Osteoblast (primary cell): ENCODE data around the gene KCNC3. TPM values are rescaled to one million over a fixed set of nuclear protein-coding genes. Genes with fewer than 3 reads are reported as not detected.
A peak's percentile ranks its signal among the peaks of the same experiment; 100 is the strongest.

Source experiments
- DNase-seq: peaks from one replicate; pipeline ENCODE4 v3.0.0; 2011; ENCODE audit warnings: low spot score, mixed read lengths; ENCODE audit not compliant: insufficient read length; ENCODE audit errors: missing footprints
- H2AFZ ChIP-seq: 2 replicates; pipeline ENCODE4 v1.6.0; 2011; ENCODE audit warnings: mild to moderate bottlenecking, low read length
- H3K27ac ChIP-seq: 2 replicates; pipeline ENCODE4 v1.5.1; 2011; ENCODE audit warnings: mild to moderate bottlenecking, low read depth, low read length, moderate library complexity
- H3K27me3 ChIP-seq: 2 replicates; pipeline ENCODE4 v1.6.0; 2012; ENCODE audit warnings: mild to moderate bottlenecking, control low read depth, inconsistent platforms, low read length, moderate library complexity; ENCODE audit not compliant: insufficient read depth
- H3K36me3 ChIP-seq: 2 replicates; pipeline ENCODE4 v1.5.1; 2011; ENCODE audit warnings: mild to moderate bottlenecking, low read length, control low read depth, moderate library complexity; ENCODE audit not compliant: insufficient read depth
- H3K4me1 ChIP-seq: 2 replicates; pipeline ENCODE4 v1.5.1; 2011; ENCODE audit warnings: mild to moderate bottlenecking, low read length, control low read depth, moderate library complexity; ENCODE audit not compliant: insufficient read depth
- H3K4me2 ChIP-seq: 2 replicates; pipeline ENCODE4 v1.6.0; 2011; ENCODE audit warnings: mild to moderate bottlenecking, low read length; ENCODE audit not compliant: insufficient read depth
- H3K4me3 ChIP-seq: fragments of 200-600 bp; sonication (generic); 3 replicates; pipeline ENCODE4 v1.5.1; 2012; ENCODE audit warnings: mild to moderate bottlenecking, low read length, inconsistent platforms; ENCODE audit not compliant: insufficient read depth
- H3K79me2 ChIP-seq: 2 replicates; pipeline ENCODE4 v1.6.0; 2012; ENCODE audit warnings: mild to moderate bottlenecking, low read length, control low read depth, inconsistent platforms; ENCODE audit not compliant: insufficient read depth
- H3K9me3 ChIP-seq: 2 replicates; pipeline ENCODE4 v1.5.1; 2011; ENCODE audit warnings: low read depth, low read length, control low read depth
- H4K20me1 ChIP-seq: 2 replicates; pipeline ENCODE4 v1.6.0; 2012; ENCODE audit warnings: mild to moderate bottlenecking, low read length, control low read depth; ENCODE audit not compliant: insufficient read depth
- total RNA-seq: library from RNA; depleted of rRNA; stranded (reverse); fragments of >200 nt; gene quantifications from 2 replicates; pipeline ENCODE4 v1.2.3, GENCODE V29; 2012
- TF ChIP-seq, protein P1 (sequence below): IDR thresholded peaks from 2 replicates; pipeline ENCODE4 v1.5.1; 2011; ENCODE audit warnings: mild to moderate bottlenecking, low read depth, low read length, moderate library complexity; ENCODE audit errors: extremely low read depth

The KCNC3 gene
- total RNA-seq, 1 donor = not detected

DNA sequence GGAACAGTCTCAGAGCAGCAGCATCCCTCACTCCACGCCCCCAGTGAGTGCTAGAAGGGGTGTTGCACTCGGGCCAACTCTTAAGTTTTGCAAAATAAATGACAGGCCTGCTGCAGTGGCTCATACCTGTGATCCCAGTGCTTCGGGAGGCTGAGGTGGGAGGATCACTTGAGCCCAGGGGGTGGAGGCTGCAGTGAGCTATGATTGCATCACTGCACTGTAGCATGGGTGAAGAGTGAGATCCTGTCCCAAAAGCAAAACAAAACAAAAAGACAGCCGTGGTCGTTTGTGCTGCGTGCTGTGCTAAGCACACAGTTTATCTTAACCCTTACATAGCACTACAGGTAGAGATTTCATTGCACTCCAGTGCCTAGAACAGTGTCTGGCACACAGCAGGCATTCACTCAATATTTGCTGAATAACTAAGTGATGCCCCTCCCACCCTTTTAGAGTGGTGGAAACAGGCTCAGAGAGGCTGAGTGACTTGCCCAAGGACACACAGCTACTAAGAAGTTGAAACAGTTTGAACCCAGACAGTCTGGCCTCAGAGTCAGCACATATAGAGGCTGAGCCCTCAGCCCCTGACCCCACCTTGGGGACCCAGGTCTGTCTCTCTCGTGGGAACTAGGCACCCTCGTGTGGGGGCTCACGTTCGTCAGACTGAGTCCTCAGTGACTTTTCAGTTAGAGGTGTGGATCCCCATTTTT, 18.3 kb downstream of the KCNC3 start:
- H3K79me2 ChIP-seq = no peaks in the 10 kb centered on the region
- H3K4me3 ChIP-seq = no peak overlapping the region
- H3K36me3 ChIP-seq = no peaks in the 10 kb centered on the region
- H3K27me3 ChIP-seq = peaks cover 30% of the 10 kb centered on the region
- H3K4me2 ChIP-seq = no peak overlapping the region
- peak; percentile 56 for DNase-seq
- H4K20me1 ChIP-seq = no peaks in the 10 kb centered on the region
- no peaks in the 10 kb centered on the region for H3K9me3 ChIP-seq
- TF ChIP-seq, protein P1, sequence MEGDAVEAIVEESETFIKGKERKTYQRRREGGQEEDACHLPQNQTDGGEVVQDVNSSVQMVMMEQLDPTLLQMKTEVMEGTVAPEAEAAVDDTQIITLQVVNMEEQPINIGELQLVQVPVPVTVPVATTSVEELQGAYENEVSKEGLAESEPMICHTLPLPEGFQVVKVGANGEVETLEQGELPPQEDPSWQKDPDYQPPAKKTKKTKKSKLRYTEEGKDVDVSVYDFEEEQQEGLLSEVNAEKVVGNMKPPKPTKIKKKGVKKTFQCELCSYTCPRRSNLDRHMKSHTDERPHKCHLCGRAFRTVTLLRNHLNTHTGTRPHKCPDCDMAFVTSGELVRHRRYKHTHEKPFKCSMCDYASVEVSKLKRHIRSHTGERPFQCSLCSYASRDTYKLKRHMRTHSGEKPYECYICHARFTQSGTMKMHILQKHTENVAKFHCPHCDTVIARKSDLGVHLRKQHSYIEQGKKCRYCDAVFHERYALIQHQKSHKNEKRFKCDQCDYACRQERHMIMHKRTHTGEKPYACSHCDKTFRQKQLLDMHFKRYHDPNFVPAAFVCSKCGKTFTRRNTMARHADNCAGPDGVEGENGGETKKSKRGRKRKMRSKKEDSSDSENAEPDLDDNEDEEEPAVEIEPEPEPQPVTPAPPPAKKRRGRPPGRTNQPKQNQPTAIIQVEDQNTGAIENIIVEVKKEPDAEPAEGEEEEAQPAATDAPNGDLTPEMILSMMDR = no peak
- H3K4me1 ChIP-seq = no peaks in the 10 kb centered on the region
- no peak overlapping the region for H3K27ac ChIP-seq
- H2AFZ ChIP-seq = no peak overlapping the region

DNA sequence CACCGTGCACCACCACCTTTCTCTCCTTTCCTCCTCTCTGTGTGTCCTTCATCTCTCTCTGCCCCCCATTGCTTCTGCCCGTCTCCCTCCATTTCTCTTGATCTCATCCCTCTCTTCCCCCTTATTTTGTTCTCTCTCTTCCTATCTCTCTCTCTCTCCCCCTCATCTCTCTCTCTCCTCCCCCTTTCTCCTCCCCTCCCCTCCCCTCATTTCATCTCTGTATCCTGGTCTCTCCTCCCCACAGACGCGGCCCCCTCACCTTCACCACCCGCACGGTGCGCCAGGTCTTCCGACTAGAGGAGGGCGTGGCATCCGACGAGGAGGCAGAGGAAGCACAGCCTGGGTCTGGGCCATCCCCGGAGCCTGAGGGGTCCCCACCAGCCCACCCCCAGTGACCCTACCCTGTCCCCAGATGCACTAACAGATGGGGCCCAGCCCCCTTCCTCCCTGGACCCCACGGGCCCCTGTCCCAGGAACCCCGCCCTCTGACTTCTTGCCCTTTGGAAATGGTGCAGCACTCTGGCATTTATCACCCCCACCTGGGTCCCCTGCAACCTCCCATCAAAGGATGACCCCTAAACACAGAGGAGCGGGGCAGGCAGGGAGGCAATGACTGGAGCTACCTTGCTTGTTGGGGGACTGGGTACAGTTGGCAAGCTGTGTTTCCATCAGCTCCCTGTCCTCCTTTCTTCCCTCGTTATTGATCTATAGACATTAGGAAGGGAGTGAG, 19.6 kb downstream of the KCNC3 start:
- peaks cover 23% of the 10 kb centered on the region for H3K27me3 ChIP-seq

DNA sequence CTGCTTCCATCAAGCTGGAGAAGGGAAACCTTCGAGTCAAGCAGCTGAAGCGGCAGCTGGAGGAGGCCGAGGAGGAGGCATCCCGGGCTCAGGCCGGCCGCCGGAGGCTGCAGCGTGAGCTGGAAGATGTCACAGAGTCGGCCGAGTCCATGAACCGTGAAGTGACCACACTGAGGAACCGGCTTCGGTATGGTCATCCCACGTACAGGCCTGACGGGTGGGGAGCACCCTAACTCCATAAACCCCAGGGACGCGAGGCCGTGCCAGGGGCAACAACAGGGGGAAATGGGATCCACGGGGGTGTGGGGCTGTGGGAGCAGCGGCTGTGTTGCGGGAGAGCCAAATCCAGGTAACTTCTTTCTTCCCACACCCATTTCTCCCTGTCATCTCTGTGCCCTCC, 20.2 kb downstream of the KCNC3 start:
- H3K4me2 ChIP-seq = no peak overlapping the region
- H3K27me3 ChIP-seq = peaks cover 20% of the 10 kb centered on the region

More for the DNA sequence above, 19.6 kb downstream of the KCNC3 start:
- Histone ChIP-seq H3K4me1 (no peaks in the 10 kb centered on the region), H3K27ac (no peak overlapping the region), H3K79me2 (no peaks in the 10 kb centered on the region), H3K4me2 (no peak overlapping the region), H2AFZ (no peak overlapping the region), H3K4me3 (no peak overlapping the region), H4K20me1 (no peaks in the 10 kb centered on the region), H3K9me3 (no peaks in the 10 kb centered on the region), H3K36me3 (no peaks in the 10 kb centered on the region)
- DNase-seq = peak; percentile 68
- TF ChIP-seq, protein P1 = no peak

More for the DNA sequence above, 20.2 kb downstream of the KCNC3 start:
- Histone ChIP-seq H3K4me1 (no peaks in the 10 kb centered on the region), H4K20me1 (no peaks in the 10 kb centered on the region), H3K79me2 (no peaks in the 10 kb centered on the region), H2AFZ (no peak overlapping the region), H3K27ac (no peak overlapping the region), H3K4me3 (no peak overlapping the region), H3K36me3 (no peaks in the 10 kb centered on the region), H3K9me3 (no peaks in the 10 kb centered on the region)
- DNase-seq = peak; percentile 52
- TF ChIP-seq, protein P1 = no peak
